ENCODE measurements around the gene KDM4B. TPM values are rescaled to one million over a fixed set of nuclear protein-coding genes. Genes with fewer than 3 reads are reported as not detected.

Gene KDM4B
- polyA plus RNA-seq, 1 of the 3 experiments (the other 2 are of a cell fraction): 12.2 TPM

- no peaks in the 10 kb centered on the region for H3K27me3 ChIP-seq (ENCODE audit: insufficient read depth)
- no peaks in the 10 kb centered on the region for H3K9me2 ChIP-seq
- no peak overlapping the region for H3K9ac ChIP-seq
- no peaks in the 10 kb centered on the region for H3K9me3 ChIP-seq
- CTCF ChIA-PET: interaction anchor here (0.7 to 3.3 kb wide), 11 partner anchors 9 to 170 kb away, joined by 3 to 15 read pairs (median 4); partner anchors contain the start of gene PTPRS
- H3K36me3 ChIP-seq (replicated peaks in 1 of 2; ENCODE audit: control insufficient read depth in 1 of 2, insufficient read depth in 2 of 2, low read length in 1 of 2): no peaks in the 10 kb centered on the region
- WGBS (ENCODE audit: low lambda C conversion rate): 58% methylated on average over 4 of the region's 4 CpGs
- H3F3A ChIP-seq (replicated peaks; ENCODE audit: insufficient read depth): peaks cover 21% of the 10 kb centered on the region
- H4K20me1 ChIP-seq (ENCODE audit: insufficient read depth): no peaks in the 10 kb centered on the region
- H3K4me1 ChIP-seq (ENCODE audit: control insufficient read depth in 1 of 2, insufficient read depth in 2 of 2, low read depth in 1 of 2, low read length in 1 of 2): peaks cover 0 to 3% of the 10 kb centered on the region in 2 experiments; a peak in 1 of 4 replicates
- no peaks in the 10 kb centered on the region for H3K79me2 ChIP-seq (ENCODE audit: insufficient read depth)
- no peak overlapping the region for H3K27ac ChIP-seq (ENCODE audit: low read depth in 2 of 2, low read length in 1 of 2)
- no peak overlapping the region for H3K4me2 ChIP-seq
- TF ChIP-seq CTCF (IDR thresholded peaks at IDR 0.05) (peak; percentile 63), RAD21 (IDR thresholded peaks at IDR 0.05; ENCODE audit: low read length) (0 out of 2 replicates have a peak, but pooled peaks have one; percentile 15), EP300 (IDR thresholded peaks at IDR 0.05; ENCODE audit: borderline replicate concordance in 1 of 2, low read depth in 1 of 2, low read length in 1 of 2) (no peak)
- peak; percentile 58 for DNase-seq
- POLR2A ChIA-PET: no interaction called here
- H2AFZ ChIP-seq (ENCODE audit: low read depth): no peak overlapping the region
- H3K4me3 ChIP-seq (ENCODE audit: low read depth in 2 of 2, low read length in 1 of 2): no peak overlapping the region; a peak in 1 of 4 replicates
Observed at GRCh38 chr19:5170329-5170745, 201.4 kb downstream of the KDM4B start.

DNA sequence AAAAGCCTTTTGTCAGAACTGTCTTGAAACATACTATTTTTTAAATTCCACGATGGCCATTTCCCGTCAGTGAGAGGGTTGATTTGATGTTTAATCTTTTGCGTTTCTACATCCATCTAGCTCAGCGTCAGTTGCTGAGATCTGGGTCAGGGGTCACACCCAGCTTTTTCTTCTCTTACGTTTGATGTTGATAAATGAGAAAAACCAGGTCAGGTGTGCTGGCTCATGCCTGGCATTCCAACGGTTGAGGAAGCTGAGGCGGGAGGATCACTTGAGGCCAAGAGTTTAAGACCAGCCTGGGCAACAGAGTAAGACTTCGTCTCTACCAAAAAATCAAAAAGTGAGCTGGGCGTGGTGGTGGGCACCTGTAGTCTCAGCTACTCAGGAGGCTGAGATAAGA, 202.8 kb downstream of the KDM4B start:
- Histone ChIP-seq H3K9me3 (no peaks in the 10 kb centered on the region), H3K27ac (ENCODE audit: low read depth in 2 of 2, low read length in 1 of 2) (no peak overlapping the region), H3K4me3 (ENCODE audit: low read depth in 2 of 2, low read length in 1 of 2) (no peak overlapping the region), H3K9ac (no peak overlapping the region), H3K4me2 (no peak overlapping the region), H4K20me1 (ENCODE audit: insufficient read depth) (no peaks in the 10 kb centered on the region), H3K27me3 (ENCODE audit: insufficient read depth) (no peaks in the 10 kb centered on the region), H3K79me2 (ENCODE audit: insufficient read depth) (no peaks in the 10 kb centered on the region), H3F3A (replicated peaks; ENCODE audit: insufficient read depth) (peaks cover 21% of the 10 kb centered on the region), H2AFZ (ENCODE audit: low read depth) (no peak overlapping the region), H3K9me2 (no peaks in the 10 kb centered on the region), H3K36me3 (replicated peaks in 1 of 2; ENCODE audit: control insufficient read depth in 1 of 2, insufficient read depth in 2 of 2, low read length in 1 of 2) (no peaks in the 10 kb centered on the region), H3K4me1 (ENCODE audit: control insufficient read depth in 1 of 2, insufficient read depth in 2 of 2, low read depth in 1 of 2, low read length in 1 of 2) (peaks cover 0 to 3% of the 10 kb centered on the region in 2 experiments; a peak in 1 of 4 replicates)
- no peak for DNase-seq
- ChIA-PET CTCF (interaction anchor here (1.3 to 3.3 kb wide), 2 partner anchors 123 to 169 kb away, joined by 3 to 15 read pairs; partner anchors contain the start of gene PTPRS), POLR2A (no interaction called here)
- WGBS (ENCODE audit: low lambda C conversion rate): 89% methylated on average over 9 of the region's 9 CpGs
- TF ChIP-seq CTCF (IDR thresholded peaks at IDR 0.05): no peak
- TF ChIP-seq USF1 (IDR thresholded peaks at IDR 0.05; ENCODE audit: borderline replicate concordance, low read depth): no peak
- TF ChIP-seq PBX3 (IDR thresholded peaks at IDR 0.05): no peak
- no peak for TF ChIP-seq SIN3A (IDR thresholded peaks at IDR 0.05; ENCODE audit: borderline replicate concordance, low read depth, low read length)
- no peak for TF ChIP-seq NFIC (IDR thresholded peaks at IDR 0.05; ENCODE audit: borderline replicate concordance)
- TF ChIP-seq ELF1 (IDR thresholded peaks at IDR 0.05): no peak
- TF ChIP-seq REST (IDR thresholded peaks at IDR 0.05; ENCODE audit: low read depth, low read length): no peak
- no peak for TF ChIP-seq JUND (IDR thresholded peaks at IDR 0.05)
- TF ChIP-seq, protein P1, sequence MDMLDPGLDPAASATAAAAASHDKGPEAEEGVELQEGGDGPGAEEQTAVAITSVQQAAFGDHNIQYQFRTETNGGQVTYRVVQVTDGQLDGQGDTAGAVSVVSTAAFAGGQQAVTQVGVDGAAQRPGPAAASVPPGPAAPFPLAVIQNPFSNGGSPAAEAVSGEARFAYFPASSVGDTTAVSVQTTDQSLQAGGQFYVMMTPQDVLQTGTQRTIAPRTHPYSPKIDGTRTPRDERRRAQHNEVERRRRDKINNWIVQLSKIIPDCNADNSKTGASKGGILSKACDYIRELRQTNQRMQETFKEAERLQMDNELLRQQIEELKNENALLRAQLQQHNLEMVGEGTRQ (IDR thresholded peaks at IDR 0.05; ENCODE audit: borderline replicate concordance, low read depth, low read length): no peak
- no peak for TF ChIP-seq RFX5 (IDR thresholded peaks at IDR 0.05; ENCODE audit: low read length)
- TF ChIP-seq, protein P2, sequence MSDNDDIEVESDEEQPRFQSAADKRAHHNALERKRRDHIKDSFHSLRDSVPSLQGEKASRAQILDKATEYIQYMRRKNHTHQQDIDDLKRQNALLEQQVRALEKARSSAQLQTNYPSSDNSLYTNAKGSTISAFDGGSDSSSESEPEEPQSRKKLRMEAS (IDR thresholded peaks at IDR 0.05; ENCODE audit: low read depth): no peak
- TF ChIP-seq TEAD4 (IDR thresholded peaks at IDR 0.05; ENCODE audit: borderline replicate concordance, insufficient read depth): no peak
- TF ChIP-seq RAD21 (IDR thresholded peaks at IDR 0.05; ENCODE audit: low read length): no peak
